SU-DHL-6 (cell line): ENCODE measurements around the gene OBI1.

Experiments
- EZH2phosphoT487 ChIP-seq: fragments of 200-600 bp; sonication (generic), shearing (Covaris generic); conservative IDR thresholded peaks from 2 replicates; pipeline ENCODE4 v1.6.1; 2018; ENCODE audit warnings: mild to moderate bottlenecking, antibody characterized with exemption, low read length, moderate library complexity, mixed read lengths
- TF ChIP-seq, protein P1 (sequence below): fragments of 200-600 bp; sonication (generic); IDR thresholded peaks from one replicate; pipeline ENCODE4 v1.5.1; 2017; ENCODE audit warnings: antibody characterized with exemption, mild to moderate bottlenecking, low read length, moderate library complexity; ENCODE audit not compliant: insufficient read depth, poor library complexity, severe bottlenecking

- TF ChIP-seq, protein P1, sequence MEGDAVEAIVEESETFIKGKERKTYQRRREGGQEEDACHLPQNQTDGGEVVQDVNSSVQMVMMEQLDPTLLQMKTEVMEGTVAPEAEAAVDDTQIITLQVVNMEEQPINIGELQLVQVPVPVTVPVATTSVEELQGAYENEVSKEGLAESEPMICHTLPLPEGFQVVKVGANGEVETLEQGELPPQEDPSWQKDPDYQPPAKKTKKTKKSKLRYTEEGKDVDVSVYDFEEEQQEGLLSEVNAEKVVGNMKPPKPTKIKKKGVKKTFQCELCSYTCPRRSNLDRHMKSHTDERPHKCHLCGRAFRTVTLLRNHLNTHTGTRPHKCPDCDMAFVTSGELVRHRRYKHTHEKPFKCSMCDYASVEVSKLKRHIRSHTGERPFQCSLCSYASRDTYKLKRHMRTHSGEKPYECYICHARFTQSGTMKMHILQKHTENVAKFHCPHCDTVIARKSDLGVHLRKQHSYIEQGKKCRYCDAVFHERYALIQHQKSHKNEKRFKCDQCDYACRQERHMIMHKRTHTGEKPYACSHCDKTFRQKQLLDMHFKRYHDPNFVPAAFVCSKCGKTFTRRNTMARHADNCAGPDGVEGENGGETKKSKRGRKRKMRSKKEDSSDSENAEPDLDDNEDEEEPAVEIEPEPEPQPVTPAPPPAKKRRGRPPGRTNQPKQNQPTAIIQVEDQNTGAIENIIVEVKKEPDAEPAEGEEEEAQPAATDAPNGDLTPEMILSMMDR: no peak
- no peak for TF ChIP-seq EZH2phosphoT487
Observed at GRCh38 chr13:78630511-78630910, 28.4 kb downstream of the OBI1 start.
